CD4-positive, alpha-beta T cell treated with Interleukin-15 for 4 hours (primary cell): Measurements from ENCODE around the gene PEMT.

ENCODE experiments used
- DNase-seq: peaks from one replicate; pipeline ENCODE4 v3.0.0-alpha.2; 2020; ENCODE audit warnings: low spot score

PEMT gene

DNA sequence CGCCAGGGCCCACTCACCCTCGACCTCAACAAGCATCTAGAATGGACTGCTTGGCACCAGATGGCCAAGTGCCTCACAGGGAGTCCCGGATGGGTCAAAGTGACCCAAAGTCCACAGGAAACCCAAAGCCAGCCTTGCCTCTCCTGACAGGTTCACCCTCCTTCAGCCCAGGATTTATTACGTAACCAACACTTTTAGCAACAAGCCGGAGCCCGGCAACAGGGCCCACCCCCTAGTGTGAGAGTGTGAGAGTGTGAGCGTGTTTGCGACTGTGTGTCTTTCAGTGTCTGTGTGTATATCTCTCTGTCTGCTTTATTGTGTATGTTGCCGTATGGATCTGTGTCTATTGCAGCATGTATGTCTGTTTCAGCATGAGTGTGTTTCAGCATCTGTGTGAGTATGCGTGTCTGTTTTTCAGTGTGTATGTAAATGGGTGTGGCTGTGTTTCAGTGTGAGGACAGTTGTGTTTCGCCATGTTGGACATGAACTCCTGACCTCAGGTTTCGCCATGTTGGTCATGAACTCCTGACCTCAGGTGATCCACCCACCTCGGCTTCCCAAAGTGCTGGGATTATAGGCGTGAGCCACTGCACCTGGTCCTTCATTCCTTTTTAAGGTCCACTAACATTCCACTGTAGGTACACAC is 13.7 kb upstream of the PEMT start:
- DNase-seq, result no peak

DNA sequence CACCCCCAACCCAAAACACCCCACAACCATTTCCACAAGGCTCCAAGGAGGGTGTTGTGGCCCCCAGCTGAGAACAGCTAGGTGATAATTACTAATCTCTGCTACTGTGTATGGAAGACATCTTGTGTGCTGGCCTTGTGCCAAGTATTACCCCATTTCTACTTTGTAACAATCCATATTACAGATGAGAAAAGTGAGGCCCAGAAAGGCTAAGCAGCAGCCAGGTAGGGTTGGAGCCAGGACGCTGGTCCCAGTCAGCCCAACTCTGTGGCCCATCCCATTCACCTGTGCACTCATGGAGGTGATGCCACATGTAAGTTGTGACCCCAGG is 12.4 kb upstream of the PEMT start:
- no peak for DNase-seq

DNA sequence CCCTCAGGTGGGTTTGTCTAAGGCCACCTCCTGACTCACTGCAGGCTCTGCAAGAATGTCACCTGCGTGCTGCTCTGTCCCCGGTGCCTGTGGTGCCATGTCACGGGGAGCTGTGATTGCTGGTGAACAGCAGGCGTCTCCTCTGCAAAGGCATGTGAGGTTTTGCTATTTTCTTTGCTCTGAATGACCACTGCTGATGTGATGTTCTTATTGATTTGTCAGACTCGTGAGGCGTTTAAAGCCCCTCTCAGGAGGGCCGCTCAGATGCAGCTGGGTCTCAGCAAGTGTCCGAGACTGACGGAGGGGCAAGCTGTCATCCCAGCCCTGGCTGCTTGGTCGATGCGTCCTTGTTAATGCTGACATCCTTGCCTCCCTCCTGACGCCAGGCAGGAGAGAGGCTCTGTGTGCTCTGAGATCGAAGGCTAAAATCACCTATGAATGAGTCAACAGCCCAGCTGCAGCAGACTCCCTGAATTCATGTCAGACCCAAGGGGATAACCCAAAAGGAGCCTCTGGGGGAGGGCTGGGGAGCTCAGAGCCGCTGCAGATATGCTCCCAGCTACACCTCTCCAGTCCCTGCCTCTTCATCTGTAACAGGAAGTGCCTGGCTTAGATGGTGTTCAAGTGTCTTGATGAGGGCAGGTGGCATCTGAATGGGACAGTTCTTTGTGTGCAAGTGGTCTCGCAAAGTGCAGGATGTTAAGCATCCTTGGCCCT is 11.8 kb upstream of the PEMT start:
- DNase-seq, result no peak

DNA sequence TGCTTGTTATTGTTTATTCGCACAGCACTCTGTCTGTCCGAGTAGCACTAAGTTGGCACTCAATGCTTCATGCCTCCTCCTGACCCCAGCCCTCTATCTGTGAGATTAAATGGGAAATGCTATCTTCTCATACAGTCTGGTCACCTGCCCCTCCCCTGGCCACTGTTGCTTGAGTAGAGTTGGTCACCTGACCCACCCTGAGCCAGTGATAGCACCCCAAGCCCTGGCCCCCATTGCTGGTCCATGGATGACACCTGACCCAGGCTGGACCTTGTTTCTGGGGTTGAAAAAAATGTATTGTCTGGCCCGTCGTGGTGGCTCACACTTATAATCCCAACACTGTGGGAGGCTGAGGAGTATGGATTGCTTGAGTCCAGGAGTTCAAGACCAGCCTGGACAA is 8.5 kb upstream of the PEMT start:
- DNase-seq, result no peak

DNA sequence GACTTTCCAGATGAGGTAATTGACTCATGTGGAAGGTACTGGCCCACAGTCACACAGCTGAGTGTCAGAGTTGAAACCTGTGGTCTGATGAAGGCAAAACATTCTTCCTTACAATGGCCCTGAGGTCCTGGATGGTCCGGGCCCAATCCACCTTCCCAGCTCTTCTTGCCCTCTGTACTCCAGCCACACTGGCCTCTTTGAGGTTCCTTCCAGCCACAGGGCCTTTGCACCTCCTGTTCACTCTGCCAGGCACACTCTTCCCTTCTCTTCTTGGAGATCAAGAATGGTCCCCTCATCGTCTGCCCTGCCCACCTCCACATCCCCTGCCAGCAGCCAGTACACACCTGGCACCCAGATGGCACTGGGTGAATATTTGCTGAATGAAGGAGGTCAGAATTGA is 6.5 kb upstream of the PEMT start:
- DNase-seq, result no peak

DNA sequence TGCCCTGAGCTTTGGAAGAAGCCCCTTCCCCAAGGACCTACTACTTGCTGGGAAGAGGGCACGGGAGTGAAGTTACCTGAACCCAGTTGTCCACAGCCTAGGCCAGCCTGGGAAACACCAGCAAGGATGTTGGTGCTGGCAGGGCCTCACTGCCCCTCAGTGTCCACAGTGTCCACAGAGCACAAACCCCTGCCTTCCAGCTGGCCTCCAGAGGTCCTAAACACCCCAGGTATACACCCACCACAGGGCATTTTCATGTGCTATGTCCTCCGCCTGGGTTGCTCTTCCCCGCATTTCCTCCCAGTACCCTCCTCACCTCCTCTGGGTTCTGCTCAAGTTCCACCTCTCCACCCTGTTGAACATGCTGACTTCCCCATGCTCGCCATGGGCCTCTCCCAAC is 4.2 kb upstream of the PEMT start:
- no peak for DNase-seq

DNA sequence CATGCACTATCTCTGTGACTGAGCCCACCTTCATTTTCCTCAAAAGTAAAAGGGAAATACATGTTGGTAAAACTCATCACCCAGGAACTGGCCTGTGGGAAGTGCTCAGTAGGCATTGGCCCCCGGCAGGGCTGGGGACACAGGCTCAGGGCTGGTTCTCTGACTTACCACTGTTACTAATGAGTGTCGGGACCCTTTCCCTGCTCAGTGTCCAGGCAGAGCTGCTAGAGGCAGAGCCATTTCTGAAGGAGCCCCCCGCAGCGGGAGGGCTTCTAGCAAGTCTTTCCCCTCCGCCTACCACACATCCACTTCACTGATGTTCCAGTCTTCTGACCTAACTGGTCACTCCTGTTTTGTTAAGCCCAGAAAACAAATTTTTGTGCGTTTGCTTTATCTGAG is 1.7 kb upstream of the PEMT start:
- DNase-seq, result no peak

DNA sequence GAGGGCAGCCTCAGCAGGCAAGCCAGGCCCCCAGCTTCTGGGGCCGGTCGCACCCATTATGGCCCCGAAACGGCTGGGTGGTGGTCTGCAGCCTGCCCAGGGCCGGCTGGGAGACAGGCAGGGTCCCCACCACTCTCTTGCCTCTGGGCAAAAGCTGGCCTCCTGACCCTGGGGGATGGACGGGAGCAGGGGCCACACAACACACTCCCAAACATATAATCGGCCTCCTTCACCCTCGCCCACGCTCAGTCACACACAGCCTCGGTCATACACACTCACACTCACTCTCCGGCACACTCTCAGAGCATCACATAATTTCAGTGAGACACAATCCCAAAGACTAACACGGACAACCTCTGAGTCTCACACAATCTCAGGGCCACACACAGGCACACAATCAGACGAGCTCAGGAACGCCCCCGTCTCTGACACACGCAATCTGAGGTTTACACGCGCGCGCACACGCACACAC is 589 bp downstream of the PEMT start:
- DNase-seq, result no peak

DNA sequence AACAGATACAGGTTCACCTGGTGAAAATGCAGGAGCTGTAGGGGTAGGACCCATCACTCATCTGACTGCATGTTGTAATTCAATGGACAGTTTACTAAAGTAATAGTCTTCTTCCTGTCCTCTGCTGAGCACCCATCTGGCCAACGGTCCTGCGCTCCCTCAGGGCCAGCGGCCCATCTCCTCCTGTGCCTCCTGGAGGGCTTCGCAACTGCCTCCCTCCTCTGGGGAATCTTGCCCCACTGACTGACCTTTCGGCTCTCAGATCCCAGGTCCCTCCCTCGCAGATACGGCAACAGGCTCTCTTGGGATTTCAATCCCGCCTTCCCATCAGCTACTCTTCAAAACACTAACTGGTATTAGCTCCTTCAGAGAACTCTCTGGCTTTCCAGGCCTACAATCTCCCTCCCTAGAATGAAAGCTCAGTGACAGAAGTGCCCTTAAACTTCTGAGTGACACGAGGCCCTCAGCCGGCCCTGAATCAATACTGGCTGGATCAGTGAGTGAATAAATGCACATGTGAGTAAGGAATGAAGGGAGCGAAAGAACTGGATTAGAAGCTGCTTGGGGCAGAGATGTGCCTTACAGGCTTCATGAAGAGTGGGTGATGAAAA is 1.3 kb downstream of the PEMT start:
- DNase-seq, result no peak

DNA sequence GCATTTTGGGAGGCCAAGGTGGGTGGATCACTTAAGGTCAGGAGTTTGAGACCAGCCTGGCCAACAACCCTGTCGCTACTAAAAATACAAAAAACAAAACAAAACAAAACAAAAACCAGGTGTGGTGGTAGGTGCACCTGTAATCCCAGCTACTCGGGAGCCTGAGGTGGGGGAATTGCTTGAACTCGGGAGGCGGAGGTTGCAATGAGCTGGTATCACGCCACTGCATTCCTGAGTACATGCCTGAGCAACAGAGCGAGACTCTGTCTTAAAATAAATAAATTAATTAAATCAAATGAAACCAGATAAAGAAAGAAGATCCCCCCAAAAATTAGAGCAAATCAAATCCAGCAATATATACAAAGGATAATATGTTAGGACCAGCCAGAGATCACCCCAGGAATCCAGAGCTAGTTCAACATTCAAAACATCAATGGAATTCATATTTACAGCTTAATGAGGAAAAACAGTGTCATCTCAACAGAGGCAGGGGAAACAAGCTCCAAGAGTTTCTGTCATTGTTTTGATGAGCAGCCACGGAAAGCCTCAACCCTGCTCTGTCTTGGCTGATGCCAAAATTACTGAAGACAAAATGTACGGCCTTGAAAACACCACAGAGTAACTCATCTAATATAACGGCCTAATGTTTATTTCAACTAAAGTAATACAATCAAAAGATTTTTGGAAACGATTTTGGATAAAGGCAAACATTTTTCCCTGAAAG is 3.7 kb downstream of the PEMT start:
- DNase-seq, result no peak

DNA sequence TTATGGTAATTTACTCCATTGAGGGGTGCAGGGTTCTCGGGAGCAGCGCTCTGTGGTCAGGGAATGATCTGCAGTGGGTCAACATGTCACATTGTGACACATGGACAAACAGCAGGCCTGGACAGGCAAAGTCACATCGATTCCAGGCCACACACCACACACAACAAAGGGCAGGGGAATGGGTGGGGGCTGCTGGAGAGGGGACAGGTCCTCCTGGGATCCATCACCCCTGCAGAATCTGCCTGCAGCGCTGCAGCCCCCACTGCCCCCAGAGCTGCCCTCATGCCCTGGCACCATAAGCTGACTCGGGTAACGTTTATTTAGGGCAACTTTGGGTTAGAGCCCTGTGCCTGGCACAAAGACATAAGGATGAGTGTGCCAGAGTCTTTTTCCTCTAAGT is 9.1 kb downstream of the PEMT start:
- no peak for DNase-seq

DNA sequence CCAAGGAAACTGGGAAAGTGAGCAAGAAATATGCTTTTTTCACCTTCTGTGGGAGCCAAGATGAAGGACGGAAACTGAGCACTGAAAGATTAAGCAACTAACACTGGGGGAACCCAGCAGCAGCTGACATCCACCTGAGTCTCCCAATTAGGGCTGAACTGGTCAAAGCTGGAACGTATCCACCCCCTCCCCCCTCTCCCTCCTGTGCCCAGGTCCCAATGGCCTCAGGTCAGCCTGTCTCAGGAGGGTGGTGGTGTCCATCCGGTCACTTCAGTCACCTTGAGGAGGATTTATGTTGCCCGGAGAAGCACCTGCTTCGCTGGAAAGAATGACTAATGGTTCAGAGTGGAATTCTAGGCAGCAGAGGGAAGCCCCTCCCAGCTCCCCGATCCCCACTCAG is 10.0 kb downstream of the PEMT start:
- no peak for DNase-seq

DNA sequence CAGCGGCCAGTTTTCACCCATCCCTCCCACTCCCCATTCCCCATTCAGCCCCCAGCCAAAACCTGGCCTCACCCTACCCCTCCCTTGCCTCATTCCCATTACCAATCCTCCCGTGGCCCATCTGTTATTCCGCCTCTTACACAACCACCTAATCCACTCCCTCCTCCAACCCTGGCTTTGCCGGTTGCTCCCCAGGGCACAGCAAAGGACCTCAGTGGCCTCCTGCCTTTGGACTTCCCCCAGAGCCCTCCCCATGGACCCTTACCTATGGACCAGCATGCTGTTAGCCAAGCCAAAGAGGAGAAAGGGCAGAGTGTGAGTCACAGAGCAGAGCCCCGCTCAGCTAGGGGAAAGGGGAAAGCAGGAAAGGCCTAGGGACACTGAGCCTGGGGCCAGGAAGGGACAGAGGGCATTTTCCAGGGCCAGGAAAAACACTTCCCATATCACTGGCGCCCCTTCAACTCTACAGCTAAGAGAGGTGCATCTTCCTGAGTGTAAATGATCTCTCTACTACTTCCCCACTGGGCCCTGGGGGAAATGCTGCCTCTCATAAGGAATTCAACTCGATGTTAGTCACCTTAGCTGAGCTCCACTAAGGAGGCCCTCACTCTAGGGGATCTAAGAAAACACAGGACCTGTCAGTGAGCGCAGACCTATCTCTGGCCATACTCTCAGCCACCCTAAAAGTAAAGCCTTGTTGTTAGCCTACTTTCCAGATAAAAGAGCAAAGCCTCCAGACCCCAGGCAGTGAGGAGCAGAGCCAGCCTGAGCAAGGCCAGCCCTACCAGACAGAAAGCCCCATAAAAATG is 10.6 kb downstream of the PEMT start:
- no peak for DNase-seq

DNA sequence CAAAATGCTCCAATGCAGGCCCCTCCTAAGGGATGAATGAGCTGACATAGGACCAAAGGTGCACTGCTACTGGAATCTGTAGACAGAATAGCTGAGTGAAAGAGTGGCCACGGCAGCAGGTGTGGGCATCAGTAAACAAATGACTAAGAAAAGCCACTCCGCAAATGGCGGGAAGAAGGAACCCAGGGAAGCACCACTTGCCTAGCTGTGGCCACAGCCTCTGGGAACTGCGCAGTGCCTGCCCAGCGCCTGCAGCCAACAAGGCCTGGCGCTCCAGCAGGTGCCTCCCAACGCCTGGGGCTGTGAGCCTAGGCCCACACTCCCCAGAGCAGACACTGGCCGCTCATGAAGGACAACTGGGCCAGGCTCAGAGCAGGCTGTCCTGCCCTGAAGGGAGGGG is 11.8 kb downstream of the PEMT start:
- no peak for DNase-seq

DNA sequence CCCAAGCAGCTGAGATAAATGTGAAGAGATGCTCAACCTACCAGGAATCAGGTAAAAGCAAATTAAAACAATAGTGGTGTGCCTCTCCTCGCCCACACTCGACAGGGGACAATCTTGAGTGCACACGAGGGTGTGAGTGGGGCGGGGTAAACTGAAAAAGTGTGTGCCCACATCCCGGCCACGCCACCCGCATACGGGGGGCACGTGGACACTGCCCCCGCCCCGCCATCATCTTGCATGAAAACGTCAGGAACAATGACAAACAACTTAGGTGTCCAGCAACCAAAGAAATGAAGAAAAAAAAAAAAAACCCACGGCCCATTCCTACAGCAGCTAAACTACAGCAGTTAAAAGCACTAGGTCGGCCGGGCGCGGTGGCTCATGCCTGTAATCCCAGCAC is 14.1 kb downstream of the PEMT start:
- no peak for DNase-seq

DNA sequence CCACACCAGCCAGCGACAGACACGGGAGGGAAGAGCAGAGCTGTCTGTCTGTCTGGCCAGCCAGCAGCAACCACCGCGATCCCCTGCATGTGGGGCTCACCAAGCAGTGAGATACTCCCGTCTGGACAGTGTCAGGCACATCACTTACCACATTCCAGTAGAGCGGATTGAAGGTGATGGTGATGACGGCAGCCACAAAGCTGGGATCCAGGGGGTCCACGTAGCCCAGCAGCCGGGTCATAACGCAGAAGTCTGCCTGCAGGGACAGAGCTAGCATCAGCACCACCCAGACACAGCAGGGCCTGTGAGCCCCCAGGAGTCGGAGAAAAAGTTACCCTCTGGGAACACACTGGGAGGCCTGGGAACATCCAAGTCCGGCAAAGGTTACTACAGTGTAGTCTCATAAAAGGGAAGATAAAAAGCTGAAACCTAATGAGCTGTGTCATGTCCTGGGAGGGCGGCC is 14.7 kb downstream of the PEMT start:
- DNase-seq, result no peak

DNA sequence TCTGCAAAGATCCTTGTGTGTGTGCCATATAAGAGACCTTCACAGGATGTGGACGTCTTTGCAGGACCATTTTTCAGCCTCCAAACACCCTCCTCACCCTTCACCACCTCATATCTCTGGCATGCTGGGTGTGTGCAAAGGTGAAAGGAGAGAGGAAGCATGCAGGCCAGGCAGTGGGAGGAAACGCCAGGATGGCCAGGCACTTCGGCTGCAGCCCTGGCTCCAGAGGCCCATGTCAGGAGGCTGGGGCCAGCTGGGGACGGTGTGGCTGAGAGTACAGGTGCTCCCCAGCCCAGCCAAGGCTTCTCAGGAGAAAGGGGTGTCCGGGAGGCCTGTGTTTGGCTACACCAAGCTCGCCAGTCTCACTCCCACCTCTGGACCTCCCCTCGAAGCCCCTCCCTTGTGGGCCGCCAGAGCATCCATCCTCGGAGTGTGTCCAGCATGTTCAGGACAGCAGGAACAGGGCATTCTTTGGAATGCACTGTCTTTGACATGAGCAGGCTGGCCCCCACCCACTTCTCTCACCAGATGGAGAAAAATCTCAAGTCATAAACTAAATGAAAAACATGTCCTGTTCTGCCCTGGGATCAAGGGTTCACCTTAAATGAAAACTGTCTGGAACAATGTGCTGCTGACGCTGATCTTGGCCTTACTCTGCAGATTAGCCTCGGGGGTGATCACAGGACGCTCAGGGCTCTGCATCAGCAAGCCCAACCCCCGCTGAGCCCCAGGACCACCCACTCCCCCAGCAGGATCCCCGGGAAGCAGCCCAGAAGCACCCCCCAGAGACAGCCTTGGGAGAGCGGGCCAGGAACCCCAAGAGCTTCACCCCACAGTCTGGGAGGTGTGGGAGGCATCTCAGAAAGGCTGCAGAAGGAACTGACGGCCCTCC is 15.9 kb downstream of the PEMT start:
- no peak for DNase-seq

DNA sequence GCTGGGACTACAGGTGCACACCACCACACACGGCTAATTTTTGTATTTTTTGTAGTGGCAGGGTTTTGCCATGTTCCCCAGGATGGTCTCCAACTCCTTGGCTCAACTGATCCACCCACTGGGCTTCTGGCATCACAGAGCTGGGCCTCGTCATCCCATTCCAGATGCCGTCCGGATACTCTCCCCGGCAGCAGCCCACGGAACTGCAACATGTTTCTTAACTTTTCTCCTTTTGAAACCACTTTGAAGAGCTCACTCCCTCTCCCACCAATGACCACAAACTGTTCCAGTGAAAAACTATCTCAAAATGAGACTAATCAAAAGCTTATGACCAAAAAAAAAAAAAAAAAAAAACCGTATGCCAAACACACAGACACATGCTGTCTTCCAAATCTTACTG is 17.6 kb downstream of the PEMT start:
- no peak for DNase-seq

DNA sequence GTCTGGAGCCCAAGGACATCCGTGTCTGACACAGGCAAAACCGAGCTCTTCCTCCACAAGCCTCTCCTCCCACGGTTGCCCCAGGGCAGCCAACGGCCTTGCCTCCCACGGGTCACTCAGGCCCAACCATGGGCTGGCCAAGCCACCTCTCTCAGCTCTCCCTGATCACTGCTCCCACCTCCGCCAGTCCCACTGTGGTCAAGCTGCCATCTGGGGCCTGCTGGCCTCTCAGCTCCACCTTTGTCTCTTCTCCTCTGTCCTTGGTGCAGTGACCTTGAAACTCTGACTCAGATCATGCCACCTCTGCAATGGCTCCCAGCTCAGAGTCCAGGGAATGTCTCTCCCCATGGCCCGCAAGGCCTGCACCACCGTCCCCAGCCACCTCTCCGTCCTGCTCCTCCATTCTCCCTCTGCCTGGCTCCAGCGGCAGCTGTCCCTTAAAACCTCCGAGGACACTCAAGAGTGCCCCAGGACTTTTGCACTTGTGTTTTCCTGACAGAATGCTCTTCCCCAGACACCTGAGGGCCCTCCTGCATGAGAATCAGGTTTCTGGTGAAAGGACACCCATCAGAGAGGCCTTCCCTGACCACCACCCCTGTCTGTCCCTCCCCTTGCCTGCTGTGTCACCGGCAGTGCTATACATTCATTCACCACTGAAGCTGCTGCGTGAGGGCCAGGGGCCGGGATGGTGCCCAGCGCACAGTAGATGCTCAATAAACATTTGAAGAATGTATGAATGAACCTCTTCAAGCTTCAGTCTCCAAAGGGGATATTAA is 19.3 kb downstream of the PEMT start:
- no peak for DNase-seq
